Endothelial cell (in vitro differentiated cells): Measurements from ENCODE around the gene HELB. TPM values are rescaled to one million over a fixed set of nuclear protein-coding genes. Genes with fewer than 3 reads are reported as not detected.
A peak's percentile ranks its signal among the peaks of the same experiment; 100 is the strongest.

Source experiments
- DNase-seq: peaks from one replicate; pipeline ENCODE4 v3.0.0; 2021; ENCODE audit warnings: low spot score
- H3K27ac Mint-ChIP-seq: one replicate; pipeline ENCODE4 v1.8.0; 2021; ENCODE audit warnings: mixed read lengths, inconsistent platforms; ENCODE audit not compliant: unreplicated experiment
- H3K27me3 Mint-ChIP-seq: one replicate; pipeline ENCODE4 v1.8.0; 2021; ENCODE audit warnings: mild to moderate bottlenecking, moderate library complexity, mixed read lengths, inconsistent platforms; ENCODE audit not compliant: unreplicated experiment
- H3K36me3 Mint-ChIP-seq: one replicate; pipeline ENCODE4 v1.8.0; 2021; ENCODE audit warnings: mild to moderate bottlenecking, low read depth, mixed read lengths, inconsistent platforms; ENCODE audit not compliant: unreplicated experiment
- H3K4me1 Mint-ChIP-seq: one replicate; pipeline ENCODE4 v1.8.0; 2021; ENCODE audit warnings: mild to moderate bottlenecking, mixed read lengths, inconsistent platforms; ENCODE audit not compliant: unreplicated experiment
- H3K4me3 Mint-ChIP-seq: one replicate; pipeline ENCODE4 v1.8.0; 2021; ENCODE audit warnings: mild to moderate bottlenecking, mixed read lengths, inconsistent platforms; ENCODE audit not compliant: unreplicated experiment
- H3K9me3 Mint-ChIP-seq: one replicate; pipeline ENCODE4 v1.8.0; 2021; ENCODE audit warnings: mixed read lengths, inconsistent platforms; ENCODE audit not compliant: unreplicated experiment
- total RNA-seq: library from RNA; stranded (reverse); fragmentation: NEBNext Ultra II Directional; extraction: Animal tissue kit (Norgen Biotek cat#: 25700); gene quantifications from one replicate; pipeline ENCODE4 v1.2.1, GENCODE V29; 2021; ENCODE audit not compliant: unreplicated experiment
- TF ChIP-seq, protein P1 (sequence below): fragments of 200-600 bp; sonication (generic); IDR thresholded peaks from one replicate; pipeline ENCODE4 v1.5.0; 2021; ENCODE audit warnings: antibody characterized with exemption; ENCODE audit not compliant: unreplicated experiment

The HELB gene
- total RNA-seq, 1 donor from 2014 or later: 3.7 TPM

- DNase-seq: no peak
- TF ChIP-seq, protein P1, sequence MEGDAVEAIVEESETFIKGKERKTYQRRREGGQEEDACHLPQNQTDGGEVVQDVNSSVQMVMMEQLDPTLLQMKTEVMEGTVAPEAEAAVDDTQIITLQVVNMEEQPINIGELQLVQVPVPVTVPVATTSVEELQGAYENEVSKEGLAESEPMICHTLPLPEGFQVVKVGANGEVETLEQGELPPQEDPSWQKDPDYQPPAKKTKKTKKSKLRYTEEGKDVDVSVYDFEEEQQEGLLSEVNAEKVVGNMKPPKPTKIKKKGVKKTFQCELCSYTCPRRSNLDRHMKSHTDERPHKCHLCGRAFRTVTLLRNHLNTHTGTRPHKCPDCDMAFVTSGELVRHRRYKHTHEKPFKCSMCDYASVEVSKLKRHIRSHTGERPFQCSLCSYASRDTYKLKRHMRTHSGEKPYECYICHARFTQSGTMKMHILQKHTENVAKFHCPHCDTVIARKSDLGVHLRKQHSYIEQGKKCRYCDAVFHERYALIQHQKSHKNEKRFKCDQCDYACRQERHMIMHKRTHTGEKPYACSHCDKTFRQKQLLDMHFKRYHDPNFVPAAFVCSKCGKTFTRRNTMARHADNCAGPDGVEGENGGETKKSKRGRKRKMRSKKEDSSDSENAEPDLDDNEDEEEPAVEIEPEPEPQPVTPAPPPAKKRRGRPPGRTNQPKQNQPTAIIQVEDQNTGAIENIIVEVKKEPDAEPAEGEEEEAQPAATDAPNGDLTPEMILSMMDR: no peak
- H3K27ac Mint-ChIP-seq: no peak overlapping the region
- no peaks in the 10 kb centered on the region for H3K9me3 Mint-ChIP-seq
- H3K4me1 Mint-ChIP-seq: no peaks in the 10 kb centered on the region
- H3K4me3 Mint-ChIP-seq: no peak overlapping the region
- H3K36me3 Mint-ChIP-seq: no peaks in the 10 kb centered on the region
- peaks cover 4% of the 10 kb centered on the region for H3K27me3 Mint-ChIP-seq
Observed at GRCh38 chr12:66273147-66273546, 29.1 kb upstream of the HELB start.

GRCh38 chr12:66275040-66275439 is 27.3 kb upstream of the HELB start:
- Mint-ChIP-seq H3K4me3 (no peak overlapping the region), H3K9me3 (no peaks in the 10 kb centered on the region), H3K27me3 (peaks cover 4% of the 10 kb centered on the region), H3K36me3 (no peaks in the 10 kb centered on the region), H3K27ac (no peak overlapping the region), H3K4me1 (peaks cover 4% of the 10 kb centered on the region)
- DNase-seq: no peak
- TF ChIP-seq, protein P1: no peak

GRCh38 chr12:66279123-66279712 is 23.1 kb upstream of the HELB start:
- H3K27me3 Mint-ChIP-seq: peaks cover 2% of the 10 kb centered on the region
- DNase-seq: peak; percentile 40
- H3K4me1 Mint-ChIP-seq: peaks cover 4% of the 10 kb centered on the region
- no peak overlapping the region for H3K4me3 Mint-ChIP-seq
- no peaks in the 10 kb centered on the region for H3K36me3 Mint-ChIP-seq
- H3K27ac Mint-ChIP-seq: no peak overlapping the region
- TF ChIP-seq, protein P1: peak; percentile 58
- H3K9me3 Mint-ChIP-seq: no peaks in the 10 kb centered on the region

DNA sequence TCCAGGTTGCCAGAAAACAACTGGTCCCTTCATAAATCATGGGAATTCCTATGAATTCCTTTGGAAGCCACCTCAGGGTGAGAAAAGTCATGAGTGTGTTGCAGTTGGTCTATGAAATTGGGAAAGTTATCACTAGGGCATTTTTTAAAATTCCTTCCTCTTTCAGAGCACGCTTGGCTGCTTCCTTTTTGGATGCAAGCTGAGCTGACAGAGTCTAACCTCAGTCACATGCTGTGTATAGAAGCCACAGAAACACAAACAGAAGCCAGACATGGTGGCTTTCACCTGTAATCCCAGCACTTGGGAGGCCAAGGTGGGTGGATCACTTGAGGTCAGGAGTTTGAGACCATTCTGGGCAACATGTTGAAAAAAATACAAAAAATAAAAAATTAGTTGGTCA is 21.7 kb upstream of the HELB start:
- H3K4me1 Mint-ChIP-seq: peaks cover 4% of the 10 kb centered on the region
- no peak overlapping the region for H3K27ac Mint-ChIP-seq
- H3K36me3 Mint-ChIP-seq: no peaks in the 10 kb centered on the region
- H3K4me3 Mint-ChIP-seq: no peak overlapping the region
- H3K27me3 Mint-ChIP-seq: peaks cover 2% of the 10 kb centered on the region
- H3K9me3 Mint-ChIP-seq: no peaks in the 10 kb centered on the region
- TF ChIP-seq, protein P1: no peak
- DNase-seq: no peak

- Mint-ChIP-seq H3K27ac (no peak overlapping the region), H3K9me3 (no peaks in the 10 kb centered on the region), H3K4me1 (peaks cover 4% of the 10 kb centered on the region), H3K36me3 (no peaks in the 10 kb centered on the region), H3K4me3 (no peak overlapping the region), H3K27me3 (peaks cover 5% of the 10 kb centered on the region)
- TF ChIP-seq, protein P1: no peak
- no peak for DNase-seq
Observed at GRCh38 chr12:66282244-66282643, 20.0 kb upstream of the HELB start.
